ENCODE results near the gene ITIH4. TPM values are rescaled to one million over a fixed set of nuclear protein-coding genes. Genes with fewer than 3 reads are reported as not detected.

The ITIH4 gene
- total RNA-seq, 3 donors from 2014 or later = 5.6 to 9.5 (median 5.8) TPM

- H3K27me3 ChIP-seq = no peaks in the 10 kb centered on the region
- peaks cover 0 to 5% of the 10 kb centered on the region in 2 donors for H3K4me1 ChIP-seq
- H3K36me3 ChIP-seq = no peaks in the 10 kb centered on the region
- DNase-seq (ENCODE audit: low spot score in 2 of 2) = no peak
- TF ChIP-seq POLR2A (IDR thresholded peaks at IDR 0.05) = no peak
- TF ChIP-seq POLR2AphosphoS5 (IDR thresholded peaks at IDR 0.05) = no peak
- TF ChIP-seq, protein P1, sequence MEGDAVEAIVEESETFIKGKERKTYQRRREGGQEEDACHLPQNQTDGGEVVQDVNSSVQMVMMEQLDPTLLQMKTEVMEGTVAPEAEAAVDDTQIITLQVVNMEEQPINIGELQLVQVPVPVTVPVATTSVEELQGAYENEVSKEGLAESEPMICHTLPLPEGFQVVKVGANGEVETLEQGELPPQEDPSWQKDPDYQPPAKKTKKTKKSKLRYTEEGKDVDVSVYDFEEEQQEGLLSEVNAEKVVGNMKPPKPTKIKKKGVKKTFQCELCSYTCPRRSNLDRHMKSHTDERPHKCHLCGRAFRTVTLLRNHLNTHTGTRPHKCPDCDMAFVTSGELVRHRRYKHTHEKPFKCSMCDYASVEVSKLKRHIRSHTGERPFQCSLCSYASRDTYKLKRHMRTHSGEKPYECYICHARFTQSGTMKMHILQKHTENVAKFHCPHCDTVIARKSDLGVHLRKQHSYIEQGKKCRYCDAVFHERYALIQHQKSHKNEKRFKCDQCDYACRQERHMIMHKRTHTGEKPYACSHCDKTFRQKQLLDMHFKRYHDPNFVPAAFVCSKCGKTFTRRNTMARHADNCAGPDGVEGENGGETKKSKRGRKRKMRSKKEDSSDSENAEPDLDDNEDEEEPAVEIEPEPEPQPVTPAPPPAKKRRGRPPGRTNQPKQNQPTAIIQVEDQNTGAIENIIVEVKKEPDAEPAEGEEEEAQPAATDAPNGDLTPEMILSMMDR (IDR thresholded peaks at IDR 0.05) = no peak
- intact Hi-C loops (cut with DNase I; ENCODE audit: low total_unique reads) = no loop called here
- H3K4me3 ChIP-seq = no peak overlapping the region
- no peak overlapping the region for H3K27ac ChIP-seq
- H3K9me3 ChIP-seq = no peaks in the 10 kb centered on the region
Measured at GRCh38 chr3:52829482-52829881, 990 bp downstream of the ITIH4 start.

GRCh38 chr3:52827866-52828376, 2.6 kb downstream of the ITIH4 start:
- TF ChIP-seq, protein P1 (IDR thresholded peaks at IDR 0.05) = no peak
- H3K4me1 ChIP-seq = peaks cover 0 to 5% of the 10 kb centered on the region in 2 donors
- no peaks in the 10 kb centered on the region for H3K27me3 ChIP-seq
- no peaks in the 10 kb centered on the region for H3K9me3 ChIP-seq
- H3K36me3 ChIP-seq = no peaks in the 10 kb centered on the region
- no peak for DNase-seq (ENCODE audit: low spot score in 2 of 2)
- intact Hi-C loops (cut with DNase I; ENCODE audit: low total_unique reads) = no loop called here
- H3K4me3 ChIP-seq = no peak overlapping the region
- H3K27ac ChIP-seq = no peak overlapping the region

DNA sequence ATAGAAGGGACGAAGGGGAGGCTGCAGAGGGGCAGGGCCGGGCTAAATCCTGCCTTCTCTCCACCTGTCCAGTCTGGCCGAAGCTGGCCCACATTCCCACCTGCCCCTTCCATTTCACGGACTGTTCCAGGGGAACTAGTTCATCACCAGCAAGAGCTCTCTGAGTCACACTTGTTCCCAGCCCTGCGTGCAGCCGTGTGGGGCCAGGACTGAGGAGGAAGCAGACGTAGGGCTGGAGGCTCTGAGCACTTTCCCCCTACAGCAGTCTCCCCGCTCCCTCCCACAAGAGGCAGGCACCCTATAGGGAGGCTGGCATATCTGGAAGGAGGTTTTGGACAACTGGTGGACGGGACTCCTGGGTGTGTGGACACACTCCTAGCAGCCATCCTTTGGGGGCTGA, 3.0 kb downstream of the ITIH4 start:
- Histone ChIP-seq H3K36me3 (no peaks in the 10 kb centered on the region), H3K4me1 (peaks cover 0 to 5% of the 10 kb centered on the region in 2 donors), H3K9me3 (no peaks in the 10 kb centered on the region), H3K27me3 (no peaks in the 10 kb centered on the region), H3K27ac (no peak overlapping the region), H3K4me3 (no peak overlapping the region)
- intact Hi-C loops (cut with DNase I; ENCODE audit: low total_unique reads) = no loop called here
- no peak for DNase-seq (ENCODE audit: low spot score in 2 of 2)
- TF ChIP-seq, protein P1 (IDR thresholded peaks at IDR 0.05) = no peak
- no peak for TF ChIP-seq POLR2A (IDR thresholded peaks at IDR 0.05)
- no peak for TF ChIP-seq POLR2AphosphoS5 (IDR thresholded peaks at IDR 0.05)

GRCh38 chr3:52824037-52824436, 6.4 kb downstream of the ITIH4 start:
- H3K4me1 ChIP-seq = no peaks in the 10 kb centered on the region
- no peak overlapping the region for H3K4me3 ChIP-seq
- no peaks in the 10 kb centered on the region for H3K36me3 ChIP-seq
- TF ChIP-seq POLR2A (IDR thresholded peaks at IDR 0.05) = no peak
- TF ChIP-seq, protein P1 (IDR thresholded peaks at IDR 0.05) = no peak
- no peak for TF ChIP-seq POLR2AphosphoS5 (IDR thresholded peaks at IDR 0.05)
- no peak for DNase-seq (ENCODE audit: low spot score in 2 of 2)
- intact Hi-C loops (cut with DNase I; ENCODE audit: low total_unique reads) = no loop called here
- no peaks in the 10 kb centered on the region for H3K9me3 ChIP-seq
- H3K27me3 ChIP-seq = no peaks in the 10 kb centered on the region
- H3K27ac ChIP-seq = no peak overlapping the region

- no peak for DNase-seq (ENCODE audit: low spot score in 2 of 2)
- no peaks in the 10 kb centered on the region for H3K4me1 ChIP-seq
- H3K9me3 ChIP-seq = no peaks in the 10 kb centered on the region
- H3K27ac ChIP-seq = no peak overlapping the region
- H3K27me3 ChIP-seq = no peaks in the 10 kb centered on the region
- H3K36me3 ChIP-seq = no peaks in the 10 kb centered on the region
- intact Hi-C loops (cut with DNase I; ENCODE audit: low total_unique reads) = no loop called here
- TF ChIP-seq POLR2A (IDR thresholded peaks at IDR 0.05) (no peak), POLR2AphosphoS5 (IDR thresholded peaks at IDR 0.05) (no peak)
- TF ChIP-seq, protein P1 (IDR thresholded peaks at IDR 0.05) = no peak
- no peak overlapping the region for H3K4me3 ChIP-seq
Measured at GRCh38 chr3:52822363-52822762, 8.1 kb downstream of the ITIH4 start.

Measured in breast epithelium (tissue), 4 donors.